Smooth muscle cell (in vitro differentiated cells): ENCODE data around the gene EXT2. TPM values are rescaled to one million over a fixed set of nuclear protein-coding genes. Genes with fewer than 3 reads are reported as not detected.

ENCODE experiments used
- DNase-seq: peaks from one replicate; lab custom pipeline; 2025; ENCODE audit not compliant: unreplicated experiment; lab: John Stamatoyannopoulos, UW
- H2AFZ ChIP-seq: fragments of 200-600 bp; sonication (generic); 2 replicates; pipeline ENCODE4 v1.6.0; 2016; ENCODE audit warnings: antibody characterized with exemption, low read depth, mild to moderate bottlenecking
- H3F3A ChIP-seq: fragments of 200-600 bp; sonication (generic); 2 replicates; pipeline ENCODE4 v1.6.0; 2017; ENCODE audit warnings: antibody characterized with exemption, low read depth
- H3K27ac ChIP-seq: fragments of 200-600 bp; sonication (generic); 2 replicates; pipeline ENCODE4 v1.5.1; 2016; ENCODE audit warnings: low read depth, mild to moderate bottlenecking
- H3K27me3 ChIP-seq: fragments of 200-600 bp; sonication (generic); 2 replicates; pipeline ENCODE4 v1.6.1; 2016; ENCODE audit warnings: low read depth, mild to moderate bottlenecking
- H3K36me3 ChIP-seq: fragments of 200-600 bp; sonication (generic); 2 replicates; pipeline ENCODE4 v1.5.1; 2016; ENCODE audit warnings: low read depth
- H3K4me1 ChIP-seq: fragments of 200-600 bp; sonication (generic); 2 replicates; pipeline ENCODE4 v1.5.1; 2016; ENCODE audit warnings: low read depth
- H3K4me2 ChIP-seq: fragments of 200-600 bp; sonication (generic); 2 replicates; pipeline ENCODE4 v1.6.0; 2016; ENCODE audit warnings: mild to moderate bottlenecking
- H3K4me3 ChIP-seq: fragments of 200-600 bp; sonication (generic); 2 replicates; pipeline ENCODE4 v1.5.1; 2016; ENCODE audit warnings: mild to moderate bottlenecking
- H3K79me2 ChIP-seq: fragments of 200-600 bp; sonication (generic); 2 replicates; pipeline ENCODE4 v1.6.0; 2016; ENCODE audit warnings: low read depth, mild to moderate bottlenecking
- H3K9ac ChIP-seq: fragments of 200-600 bp; sonication (generic); 2 replicates; pipeline ENCODE4 v1.6.0; 2016; ENCODE audit warnings: low read depth
- H3K9me3 ChIP-seq: fragments of 200-600 bp; sonication (generic); replicated peaks from 2 replicates; pipeline ENCODE4 v1.5.1; 2016; ENCODE audit warnings: low read depth
- H4K20me1 ChIP-seq: fragments of 200-600 bp; sonication (generic); 2 replicates; pipeline ENCODE4 v1.6.0; 2016; ENCODE audit warnings: low read depth
- WGBS: methylation state at CpG from one replicate; pipeline ENCODE4 v1.1.7; 2016; ENCODE audit warnings: low lambda C conversion rate; 5-methylcytosine and 5-hydroxymethylcytosine counted together
- polyA plus RNA-seq: library from polyadenylated mRNA; unstranded; fragments of >200 nt; fragmentation: Nextera tagmentation; extraction: Ambion mirVana; gene quantifications from 2 replicates; pipeline ENCODE4 v1.2.1, GENCODE V29; 2016
- total RNA-seq: library from RNA; depleted of rRNA; stranded (reverse); fragments of >200 nt; gene quantifications from 2 replicates; pipeline ENCODE4 v1.2.3, GENCODE V29; 2014
- TF ChIP-seq, protein P1 (sequence below): fragments of 200-600 bp; sonication (generic); IDR thresholded peaks from 2 replicates; pipeline ENCODE4 v1.5.1; 2017; ENCODE audit warnings: borderline replicate concordance, mild to moderate bottlenecking, antibody characterized with exemption; ENCODE audit not compliant: insufficient read depth, poor library complexity, severe bottlenecking

The EXT2 gene
- total and polyA plus RNA-seq, 2 experiments from 2014 or later = 87.6 to 144 TPM

DNA sequence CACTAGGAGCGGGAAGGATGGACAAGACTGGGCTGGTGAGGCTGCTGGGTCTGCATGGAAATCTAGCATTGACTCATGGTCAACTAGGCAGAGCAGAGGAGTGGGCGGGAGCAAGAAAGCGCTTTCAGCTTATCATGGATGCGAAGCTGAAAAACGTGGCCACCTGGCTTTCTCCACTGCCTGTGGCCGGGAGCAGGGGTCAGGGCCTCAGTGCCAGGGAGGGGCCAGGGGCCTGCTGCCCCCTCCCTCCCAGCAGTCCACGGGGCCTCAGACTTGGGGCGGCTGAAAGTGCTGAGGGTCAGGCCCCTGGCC, 168.9 kb downstream of the EXT2 start:
- H3K4me3 ChIP-seq = no peak overlapping the region
- no peak for DNase-seq
- H3K9ac ChIP-seq = no peak overlapping the region
- no peak overlapping the region for H3K4me2 ChIP-seq
- no peaks in the 10 kb centered on the region for H3K79me2 ChIP-seq
- H3K36me3 ChIP-seq = no peaks in the 10 kb centered on the region
- no peaks in the 10 kb centered on the region for H4K20me1 ChIP-seq
- TF ChIP-seq, protein P1, sequence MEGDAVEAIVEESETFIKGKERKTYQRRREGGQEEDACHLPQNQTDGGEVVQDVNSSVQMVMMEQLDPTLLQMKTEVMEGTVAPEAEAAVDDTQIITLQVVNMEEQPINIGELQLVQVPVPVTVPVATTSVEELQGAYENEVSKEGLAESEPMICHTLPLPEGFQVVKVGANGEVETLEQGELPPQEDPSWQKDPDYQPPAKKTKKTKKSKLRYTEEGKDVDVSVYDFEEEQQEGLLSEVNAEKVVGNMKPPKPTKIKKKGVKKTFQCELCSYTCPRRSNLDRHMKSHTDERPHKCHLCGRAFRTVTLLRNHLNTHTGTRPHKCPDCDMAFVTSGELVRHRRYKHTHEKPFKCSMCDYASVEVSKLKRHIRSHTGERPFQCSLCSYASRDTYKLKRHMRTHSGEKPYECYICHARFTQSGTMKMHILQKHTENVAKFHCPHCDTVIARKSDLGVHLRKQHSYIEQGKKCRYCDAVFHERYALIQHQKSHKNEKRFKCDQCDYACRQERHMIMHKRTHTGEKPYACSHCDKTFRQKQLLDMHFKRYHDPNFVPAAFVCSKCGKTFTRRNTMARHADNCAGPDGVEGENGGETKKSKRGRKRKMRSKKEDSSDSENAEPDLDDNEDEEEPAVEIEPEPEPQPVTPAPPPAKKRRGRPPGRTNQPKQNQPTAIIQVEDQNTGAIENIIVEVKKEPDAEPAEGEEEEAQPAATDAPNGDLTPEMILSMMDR = no peak
- no peaks in the 10 kb centered on the region for H3K27me3 ChIP-seq
- no peaks in the 10 kb centered on the region for H3K9me3 ChIP-seq
- no peak overlapping the region for H2AFZ ChIP-seq
- WGBS = 76% methylated on average over 8 of the region's 8 CpGs
- peaks cover 5% of the 10 kb centered on the region for H3K4me1 ChIP-seq
- H3F3A ChIP-seq = no peaks in the 10 kb centered on the region
- H3K27ac ChIP-seq = no peak overlapping the region

DNA sequence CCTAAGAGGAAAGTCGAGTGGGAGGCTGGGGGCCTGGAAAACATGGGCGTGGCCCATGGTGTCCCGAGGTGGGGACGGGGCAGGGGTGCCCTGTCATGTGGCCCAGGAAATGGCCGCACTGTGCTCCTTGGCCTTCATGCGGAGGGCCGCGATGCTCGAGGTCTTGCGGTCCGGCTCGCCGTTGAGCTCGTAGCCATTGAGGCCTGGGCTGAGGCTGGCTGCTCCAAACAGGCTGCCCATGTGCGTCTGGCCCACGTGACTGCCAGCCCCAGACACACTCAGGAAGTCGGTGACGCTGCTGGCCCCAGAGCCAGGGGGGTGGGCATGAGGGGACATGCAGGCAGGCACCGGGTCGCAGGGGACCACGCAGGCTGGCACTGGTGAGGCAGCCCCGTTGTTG, 169.3 kb downstream of the EXT2 start:
- Histone ChIP-seq H2AFZ (no peak overlapping the region), H4K20me1 (no peaks in the 10 kb centered on the region), H3K9ac (no peak overlapping the region), H3F3A (no peaks in the 10 kb centered on the region), H3K27ac (no peak overlapping the region), H3K27me3 (no peaks in the 10 kb centered on the region), H3K4me3 (no peak overlapping the region), H3K36me3 (no peaks in the 10 kb centered on the region), H3K79me2 (no peaks in the 10 kb centered on the region), H3K9me3 (no peaks in the 10 kb centered on the region), H3K4me1 (peaks cover 5% of the 10 kb centered on the region), H3K4me2 (no peak overlapping the region)
- 96% methylated on average over 19 of the region's 22 CpGs for WGBS
- no peak for DNase-seq
- TF ChIP-seq, protein P1 = no peak

DNA sequence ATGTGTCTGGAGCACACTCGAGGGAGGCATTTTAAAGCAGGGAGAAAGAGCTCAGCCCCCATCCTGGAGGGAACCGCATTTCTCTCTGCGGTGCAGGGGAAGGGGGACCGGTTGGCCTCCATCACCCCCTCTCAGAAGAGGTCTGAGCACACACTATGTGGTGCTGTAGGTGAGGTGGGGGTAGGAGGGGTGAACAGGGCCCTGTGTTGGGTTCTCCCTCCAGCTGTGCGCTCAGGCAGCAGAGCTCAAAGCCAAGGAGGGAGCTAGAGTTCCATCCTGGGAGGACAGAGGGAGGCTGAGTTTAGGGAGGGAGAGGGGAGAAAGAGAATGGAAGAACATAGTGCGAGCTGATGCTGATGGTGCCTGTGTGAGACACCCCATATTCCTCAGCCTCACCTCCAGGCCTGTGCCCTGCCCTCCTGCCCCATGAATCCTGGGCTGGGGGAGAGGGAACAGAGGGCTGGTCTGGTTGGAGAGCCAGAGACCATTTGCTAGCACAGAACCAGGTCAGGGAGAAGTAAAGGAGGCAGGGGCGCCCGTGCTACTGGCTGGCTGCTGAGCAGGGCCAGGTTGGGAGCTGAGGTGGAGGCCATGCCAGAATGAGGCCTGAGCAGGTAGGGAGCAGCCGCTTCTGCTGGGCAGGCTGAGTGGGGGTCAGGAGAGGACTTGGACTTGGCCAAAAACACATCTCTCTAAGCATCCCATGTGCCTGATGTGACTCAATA, 170.7 kb downstream of the EXT2 start:
- WGBS = 88% methylated on average over 9 of the region's 9 CpGs
- no peaks in the 10 kb centered on the region for H3K79me2 ChIP-seq
- H3F3A ChIP-seq = no peaks in the 10 kb centered on the region
- no peak for DNase-seq
- no peaks in the 10 kb centered on the region for H4K20me1 ChIP-seq
- H2AFZ ChIP-seq = no peak overlapping the region
- peaks cover 6% of the 10 kb centered on the region for H3K4me1 ChIP-seq
- no peak overlapping the region for H3K27ac ChIP-seq
- H3K9me3 ChIP-seq = no peaks in the 10 kb centered on the region
- no peaks in the 10 kb centered on the region for H3K36me3 ChIP-seq
- no peaks in the 10 kb centered on the region for H3K27me3 ChIP-seq
- H3K4me2 ChIP-seq = no peak overlapping the region
- H3K4me3 ChIP-seq = no peak overlapping the region
- H3K9ac ChIP-seq = no peak overlapping the region
- TF ChIP-seq, protein P1 = no peak
